Pulmonary artery endothelial cell (primary cell): ENCODE measurements around the gene PPP3R1. TPM values are rescaled to one million over a fixed set of nuclear protein-coding genes. Genes with fewer than 3 reads are reported as not detected.

Experiments used
- DNase-seq: peaks from one replicate; pipeline ENCODE4 v3.0.0-alpha.2; 2011; ENCODE audit warnings: low read depth, low spot score
- total RNA-seq: library from RNA; depleted of rRNA; stranded (reverse); fragments of >200 nt; gene quantifications from 2 replicates; pipeline ENCODE4 v1.2.3, GENCODE V29; 2014

The PPP3R1 gene, protein sequence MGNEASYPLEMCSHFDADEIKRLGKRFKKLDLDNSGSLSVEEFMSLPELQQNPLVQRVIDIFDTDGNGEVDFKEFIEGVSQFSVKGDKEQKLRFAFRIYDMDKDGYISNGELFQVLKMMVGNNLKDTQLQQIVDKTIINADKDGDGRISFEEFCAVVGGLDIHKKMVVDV
- total RNA-seq = 24.7 and 25.3 TPM in 2 replicates

- peak; percentile 88 for DNase-seq
These were observed at the start of gene PPP3R1 for GRCh38 chr2:68252400-68253218. Gene PPP3R1 (minus strand): TSS chr2:68252532. CDS start chr2:68252127, 405 bp downstream.

DNA sequence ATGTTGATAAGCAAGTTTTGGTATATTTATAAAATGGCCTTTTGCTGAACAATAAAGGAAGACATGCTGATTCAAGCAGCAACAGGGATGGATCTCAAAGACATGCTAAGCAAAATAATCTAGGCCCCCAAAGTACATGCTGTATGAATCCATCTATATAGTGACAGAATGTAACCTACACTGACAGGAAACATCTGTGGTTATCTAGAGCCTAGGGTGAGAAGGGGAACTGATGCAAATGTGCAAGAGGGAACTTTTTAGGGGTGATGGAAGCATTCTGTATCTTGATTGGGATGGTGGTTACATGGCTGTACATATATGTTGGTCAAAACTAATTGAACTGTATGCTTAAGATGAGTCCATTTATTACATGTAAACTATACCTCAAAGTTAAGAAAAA is 43.2 kb upstream of the PPP3R1 start:
- DNase-seq = no peak

GRCh38 chr2:68294913-68295312 is 42.6 kb upstream of the PPP3R1 start:
- DNase-seq = no peak

- DNase-seq = no peak
These were observed 41.9 kb upstream of the PPP3R1 start for GRCh38 chr2:68294187-68294586.

GRCh38 chr2:68293755-68294154 is 41.4 kb upstream of the PPP3R1 start:
- DNase-seq = no peak

DNA sequence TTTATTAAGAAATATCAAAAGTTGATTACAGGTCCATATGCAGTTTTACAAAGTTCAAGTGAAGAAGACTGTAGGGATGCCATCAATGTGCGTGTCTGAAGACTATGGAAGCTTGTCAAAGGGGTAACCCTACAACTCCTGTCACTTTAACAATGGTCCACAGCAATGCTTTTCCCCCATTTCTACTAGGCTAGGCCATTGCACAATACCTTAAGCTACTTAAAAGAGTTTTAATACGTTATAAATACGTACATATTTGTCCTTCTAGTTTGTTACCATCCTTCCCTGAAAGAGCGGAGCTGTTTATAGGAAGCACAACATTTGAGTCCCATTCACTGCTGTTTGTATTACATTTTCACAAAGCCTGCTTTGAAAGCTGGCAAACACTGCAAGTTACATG is 40.7 kb upstream of the PPP3R1 start:
- DNase-seq = no peak

GRCh38 chr2:68292108-68292710 is 39.9 kb upstream of the PPP3R1 start:
- DNase-seq = no peak

- no peak for DNase-seq
These were observed 39.0 kb upstream of the PPP3R1 start for GRCh38 chr2:68291314-68291713.

- DNase-seq = no peak
These were observed 38.6 kb upstream of the PPP3R1 start for GRCh38 chr2:68290901-68291300.

GRCh38 chr2:68287580-68288441 is 35.5 kb upstream of the PPP3R1 start:
- no peak for DNase-seq

- DNase-seq = no peak
These were observed 32.6 kb upstream of the PPP3R1 start for GRCh38 chr2:68284896-68285295.

- no peak for DNase-seq
These were observed 31.1 kb upstream of the PPP3R1 start for GRCh38 chr2:68283419-68283812.

DNA sequence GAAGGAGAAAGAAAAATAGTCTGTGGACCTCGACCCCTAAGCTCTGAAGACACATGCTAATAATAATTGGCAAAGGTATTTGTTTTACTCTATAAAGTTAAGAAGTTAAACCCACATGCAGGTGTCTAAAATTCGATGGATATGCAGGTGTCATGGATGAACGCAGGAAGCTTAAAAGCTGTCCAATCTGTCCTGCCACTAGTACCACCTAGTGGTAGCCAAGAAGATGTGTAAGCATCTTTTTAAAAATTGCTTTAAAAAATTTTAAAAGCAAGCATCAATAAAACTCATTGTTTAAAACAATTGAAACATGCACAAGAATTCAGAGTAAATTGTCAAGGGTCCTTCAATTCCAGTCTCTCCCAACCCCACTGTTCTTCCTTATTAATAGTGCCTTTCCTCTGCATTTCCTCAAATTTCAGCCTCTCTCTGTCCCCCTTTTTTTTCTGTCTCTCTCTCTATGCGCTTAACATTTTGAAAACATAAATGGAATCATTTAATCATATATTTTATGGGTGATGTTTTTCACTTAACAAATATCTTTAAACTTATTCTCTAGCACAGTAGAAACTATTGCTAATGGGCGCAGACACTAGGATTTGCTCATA is 30.6 kb upstream of the PPP3R1 start:
- no peak for DNase-seq

GRCh38 chr2:68280796-68281195 is 28.5 kb upstream of the PPP3R1 start:
- no peak for DNase-seq

GRCh38 chr2:68280348-68280747 is 28.0 kb upstream of the PPP3R1 start:
- no peak for DNase-seq

GRCh38 chr2:68279691-68280090 is 27.4 kb upstream of the PPP3R1 start:
- no peak for DNase-seq

DNA sequence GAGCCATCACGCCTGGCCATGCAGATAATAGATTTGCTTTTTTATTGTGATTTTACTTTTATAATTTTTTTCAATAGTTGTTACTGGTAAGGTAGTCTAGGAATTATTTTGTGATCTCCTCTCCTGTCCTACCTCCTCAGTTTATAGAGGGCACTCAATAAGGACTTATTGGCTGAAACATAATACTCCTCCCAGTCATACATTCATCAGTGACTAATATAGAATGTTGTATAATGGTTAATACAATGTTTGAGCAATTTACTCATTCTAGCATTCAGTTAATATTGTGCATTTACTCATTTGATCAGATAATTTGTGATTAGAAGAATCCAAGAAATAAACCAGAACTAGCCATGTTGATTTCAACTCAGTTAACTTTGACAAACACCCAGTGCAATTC is 25.8 kb upstream of the PPP3R1 start:
- DNase-seq = no peak

DNA sequence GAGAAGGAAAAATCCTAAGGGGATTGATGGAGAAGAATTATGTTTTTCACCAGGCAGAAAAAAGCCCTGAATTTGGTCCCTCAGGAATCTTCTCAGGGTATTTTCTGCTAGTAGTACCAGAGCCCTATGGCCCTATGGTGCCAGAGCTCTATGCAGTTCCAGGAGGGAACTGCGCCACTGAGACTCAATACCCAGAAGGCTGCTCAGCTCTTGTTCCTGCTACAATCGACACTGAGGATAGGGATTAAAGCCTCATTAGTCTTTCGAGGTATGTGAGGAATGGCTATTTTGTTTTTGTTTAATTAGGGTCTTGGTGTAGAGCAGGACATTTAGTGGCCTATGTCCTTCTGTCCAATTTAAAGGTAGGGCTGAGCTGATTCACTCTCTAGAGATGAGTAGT is 21.7 kb upstream of the PPP3R1 start:
- DNase-seq = no peak

GRCh38 chr2:68272246-68272994 is 20.1 kb upstream of the PPP3R1 start:
- no peak for DNase-seq

DNA sequence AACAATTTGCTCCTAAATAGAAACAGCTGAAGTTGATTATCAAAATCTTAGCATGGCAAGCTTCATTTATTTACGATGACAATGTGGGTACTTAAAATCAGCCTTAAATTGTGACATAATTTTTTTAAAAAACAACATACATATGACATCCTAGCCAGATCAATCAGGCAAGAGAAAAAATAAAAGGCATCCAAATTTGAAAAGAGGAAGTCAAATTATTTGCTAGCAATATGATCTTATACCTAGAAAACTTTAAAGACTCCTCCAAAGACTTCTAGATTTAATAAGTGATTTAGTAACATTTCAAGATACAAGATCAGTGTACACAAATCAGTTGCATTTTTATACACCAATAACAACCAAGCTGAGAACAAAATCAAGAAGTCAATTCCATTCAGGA is 14.3 kb upstream of the PPP3R1 start:
- no peak for DNase-seq

DNA sequence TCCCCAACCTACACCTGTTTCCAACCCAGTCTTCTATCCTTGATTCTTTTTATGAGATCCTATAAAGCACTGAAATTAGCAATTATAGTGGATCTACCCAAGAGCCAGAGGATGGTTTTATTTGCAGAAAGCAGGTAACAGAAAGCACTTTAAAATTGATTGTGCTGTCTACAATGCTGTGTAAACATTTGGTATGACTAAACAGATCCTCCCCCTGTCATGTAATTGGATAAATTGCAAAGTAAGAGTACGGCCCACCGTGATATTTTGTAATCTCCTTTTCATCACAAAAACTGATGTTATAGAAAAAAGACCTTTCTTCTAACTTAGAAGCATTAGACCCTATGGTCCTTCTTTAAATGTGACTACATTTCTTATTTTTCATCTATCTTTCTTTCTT is 11.3 kb upstream of the PPP3R1 start:
- DNase-seq = no peak
